ENCODE data around the gene KLHL3.

- TF ChIP-seq ZNF184 (tag by site-specific recombination; IDR thresholded peaks at IDR 0.05), result no peak
- TF ChIP-seq CTCF (tag by site-specific recombination; IDR thresholded peaks at IDR 0.05), result no peak
- TF ChIP-seq TCF7L2 (IDR thresholded peaks at IDR 0.05; ENCODE audit: borderline replicate concordance, low read depth, low read length), result no peak
- no peak for TF ChIP-seq SP2 (tag by site-specific recombination; IDR thresholded peaks at IDR 0.05)
- no peak for TF ChIP-seq ZNF266 (tag by site-specific recombination; IDR thresholded peaks at IDR 0.05; ENCODE audit: low read depth)
- no peak for TF ChIP-seq ZNF121 (tag by site-specific recombination; IDR thresholded peaks at IDR 0.05)
- no peak for TF ChIP-seq ZBTB49 (tag by site-specific recombination; IDR thresholded peaks at IDR 0.05; ENCODE audit: low read depth)
- no peak for TF ChIP-seq ZNF112 (tag by site-specific recombination; IDR thresholded peaks at IDR 0.05)
- no peak for TF ChIP-seq ZFP3 (tag by site-specific recombination; IDR thresholded peaks at IDR 0.05; ENCODE audit: low read depth)
- TF ChIP-seq ZBTB17 (tag by site-specific recombination; IDR thresholded peaks at IDR 0.05), result no peak
- TF ChIP-seq ZNF660 (tag by site-specific recombination; IDR thresholded peaks at IDR 0.05), result no peak
- TF ChIP-seq, protein P1, sequence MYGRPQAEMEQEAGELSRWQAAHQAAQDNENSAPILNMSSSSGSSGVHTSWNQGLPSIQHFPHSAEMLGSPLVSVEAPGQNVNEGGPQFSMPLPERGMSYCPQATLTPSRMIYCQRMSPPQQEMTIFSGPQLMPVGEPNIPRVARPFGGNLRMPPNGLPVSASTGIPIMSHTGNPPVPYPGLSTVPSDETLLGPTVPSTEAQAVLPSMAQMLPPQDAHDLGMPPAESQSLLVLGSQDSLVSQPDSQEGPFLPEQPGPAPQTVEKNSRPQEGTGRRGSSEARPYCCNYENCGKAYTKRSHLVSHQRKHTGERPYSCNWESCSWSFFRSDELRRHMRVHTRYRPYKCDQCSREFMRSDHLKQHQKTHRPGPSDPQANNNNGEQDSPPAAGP (tag by site-specific recombination; IDR thresholded peaks at IDR 0.05), result no peak
Observed at GRCh38 chr5:137622850-137623249, 113.0 kb downstream of the KLHL3 start.
